ENCODE measurements around the gene NTRK3.

Gene NTRK3

GRCh38 chr15:88250826-88251225, 5.7 kb downstream of the NTRK3 start:
- ATAC-seq: no peak
- TF ChIP-seq PATZ1 (CRISPR knock-in tag; IDR thresholded peaks at IDR 0.05; ENCODE audit: borderline replicate concordance) (no peak), ZNF70 (CRISPR knock-in tag; IDR thresholded peaks at IDR 0.05) (no peak), RARB (CRISPR knock-in tag; IDR thresholded peaks at IDR 0.05) (no peak), ZNF565 (CRISPR knock-in tag; conservative IDR thresholded peaks at IDR 0.05; ENCODE audit: low read depth) (no peak), TCF4 (CRISPR knock-in tag; IDR thresholded peaks at IDR 0.05; ENCODE audit: borderline replicate concordance) (no peak), BACH2 (CRISPR knock-in tag; IDR thresholded peaks at IDR 0.05; ENCODE audit: borderline replicate concordance) (no peak), TSHZ2 (CRISPR knock-in tag; IDR thresholded peaks at IDR 0.05) (no peak), PPARA (CRISPR knock-in tag; IDR thresholded peaks at IDR 0.05; ENCODE audit: borderline replicate concordance) (no peak)

- no peak for ATAC-seq
Observed at GRCh38 chr15:88249220-88249619, 7.3 kb downstream of the NTRK3 start.

GRCh38 chr15:88247914-88248313, 8.6 kb downstream of the NTRK3 start:
- no peak for ATAC-seq
- no peak for TF ChIP-seq CSRNP3 (CRISPR knock-in tag; IDR thresholded peaks at IDR 0.05)
- no peak for TF ChIP-seq ESRRG (CRISPR knock-in tag; IDR thresholded peaks at IDR 0.05)
- no peak for TF ChIP-seq ARNTL (CRISPR knock-in tag; IDR thresholded peaks at IDR 0.05; ENCODE audit: borderline replicate concordance, low read depth)
- TF ChIP-seq PATZ1 (CRISPR knock-in tag; IDR thresholded peaks at IDR 0.05; ENCODE audit: borderline replicate concordance): no peak
- no peak for TF ChIP-seq TCF4 (CRISPR knock-in tag; IDR thresholded peaks at IDR 0.05; ENCODE audit: borderline replicate concordance)
- no peak for TF ChIP-seq ZNF70 (CRISPR knock-in tag; IDR thresholded peaks at IDR 0.05)
- TF ChIP-seq PPARA (CRISPR knock-in tag; IDR thresholded peaks at IDR 0.05; ENCODE audit: borderline replicate concordance): no peak
- TF ChIP-seq TSHZ2 (CRISPR knock-in tag; IDR thresholded peaks at IDR 0.05): no peak
- no peak for TF ChIP-seq TOX (CRISPR knock-in tag; IDR thresholded peaks at IDR 0.05; ENCODE audit: borderline replicate concordance)
- TF ChIP-seq CREB5 (CRISPR knock-in tag; IDR thresholded peaks at IDR 0.05; ENCODE audit: low read depth): no peak
- no peak for TF ChIP-seq ZNF8 (CRISPR knock-in tag; IDR thresholded peaks at IDR 0.05)
- no peak for TF ChIP-seq ZFP30 (CRISPR knock-in tag; IDR thresholded peaks at IDR 0.05)
- no peak for TF ChIP-seq GLIS3 (CRISPR knock-in tag; IDR thresholded peaks at IDR 0.05)
- no peak for TF ChIP-seq SNAI2 (CRISPR knock-in tag; IDR thresholded peaks at IDR 0.05)
- no peak for TF ChIP-seq ZC3H10 (CRISPR knock-in tag; IDR thresholded peaks at IDR 0.05)
- no peak for TF ChIP-seq BACH2 (CRISPR knock-in tag; IDR thresholded peaks at IDR 0.05; ENCODE audit: borderline replicate concordance)
- no peak for TF ChIP-seq ISL1 (CRISPR knock-in tag; IDR thresholded peaks at IDR 0.05)

More at GRCh38 chr15:88249220-88249619, 7.3 kb downstream of the NTRK3 start:
- no peak for TF ChIP-seq ARNTL (CRISPR knock-in tag; IDR thresholded peaks at IDR 0.05; ENCODE audit: borderline replicate concordance, low read depth)

Measured in SK-N-SH treated with all-trans-retinoic acid at 6 μM for 48 hours (cell line).